HepG2 (cell line): Measurements from ENCODE around the gene DUSP16. TPM values are rescaled to one million over a fixed set of nuclear protein-coding genes. Genes with fewer than 3 reads are reported as not detected.
A peak's percentile ranks its signal among the peaks of the same experiment; 100 is the strongest.

ENCODE experiments used
- E2F2 ChIP-seq: sonication (generic); formaldehyde crosslinking; IDR thresholded peaks from 2 replicates; pipeline ENCODE4 v1.4.0; 2020; ENCODE audit warnings: missing genetic modification reagents, borderline replicate concordance
- FUBP1 ChIP-seq: sonication (generic); formaldehyde crosslinking; IDR thresholded peaks from 2 replicates; pipeline ENCODE4 v1.5.1; 2020; ENCODE audit warnings: missing genetic modification reagents, mild to moderate bottlenecking, borderline replicate concordance
- HNRNPL ChIP-seq: fragments of 200-400 bp; formaldehyde crosslinking; IDR thresholded peaks from 2 replicates; pipeline ENCODE4 v1.6.1; 2017; ENCODE audit warnings: mild to moderate bottlenecking, low read depth, low read length
- KMT2B ChIP-seq: IDR thresholded peaks from 2 replicates; pipeline ENCODE4 v1.6.1; 2016; ENCODE audit warnings: missing genetic modification reagents, missing compliant biosample characterization
- NFIB ChIP-seq: sonication (generic); formaldehyde crosslinking; IDR thresholded peaks from 2 replicates; pipeline ENCODE4 v1.9.0; 2021; ENCODE audit warnings: missing genetic modification reagents, mild to moderate bottlenecking, borderline replicate concordance
- RBFOX2 ChIP-seq: fragments of 200-400 bp; formaldehyde crosslinking; IDR thresholded peaks from 2 replicates; pipeline ENCODE4 v1.6.1; 2017; ENCODE audit warnings: low read depth, mild to moderate bottlenecking, low read length
- SAFB2 ChIP-seq: sonication (generic); formaldehyde crosslinking; IDR thresholded peaks from 2 replicates; pipeline ENCODE4 v1.5.1; 2020; ENCODE audit warnings: missing genetic modification reagents, low read depth, mild to moderate bottlenecking, borderline replicate concordance
- SNRNP70 ChIP-seq: fragments of 200-400 bp; formaldehyde crosslinking; IDR thresholded peaks from 2 replicates; pipeline ENCODE4 v1.6.1; 2017; ENCODE audit warnings: mild to moderate bottlenecking, low read depth, low read length, moderate library complexity
- TCF12 ChIP-seq, 2 experiments: fragments of 450-650 bp in 1 of 2; sonication (generic) in 1 of 2; formaldehyde crosslinking in 1 of 2; IDR thresholded peaks; 2 replicates each; pipeline versions ENCODE4 v1.6.1 to v1.8.0; 2017 to 2022; ENCODE audit warnings: antibody characterized with exemption in 1 of 2, mild to moderate bottlenecking in 1 of 2, missing genetic modification reagents in 1 of 2, moderate library complexity in 1 of 2
- TEAD3 ChIP-seq: optimal IDR thresholded peaks from 2 replicates; pipeline ENCODE3; 2016; ENCODE audit warnings: borderline replicate concordance
- TEF ChIP-seq: sonication (generic); formaldehyde crosslinking; IDR thresholded peaks from 2 replicates; pipeline ENCODE4 v1.5.0; 2020; ENCODE audit warnings: missing genetic modification reagents
- TFAP4 ChIP-seq: sonication (generic); IDR thresholded peaks from 2 replicates; pipeline ENCODE4 v1.6.1; 2016; ENCODE audit warnings: low read depth, borderline replicate concordance
- WIZ ChIP-seq: sonication (generic); formaldehyde crosslinking; IDR thresholded peaks from 2 replicates; pipeline ENCODE4 v1.5.1; 2020; ENCODE audit warnings: mild to moderate bottlenecking, missing genetic modification reagents
- ZBTB1 ChIP-seq: sonication (generic); formaldehyde crosslinking; IDR thresholded peaks from 2 replicates; pipeline ENCODE4 v1.4.0; 2020; ENCODE audit warnings: missing genetic modification reagents, borderline replicate concordance
- ZNF101 ChIP-seq: sonication (generic); formaldehyde crosslinking; IDR thresholded peaks from 2 replicates; pipeline ENCODE4 v1.4.0; 2020; ENCODE audit warnings: mild to moderate bottlenecking, low read depth, missing genetic modification reagents, borderline replicate concordance
- ZNF12 ChIP-seq: sonication (generic); formaldehyde crosslinking; IDR thresholded peaks from 2 replicates; pipeline ENCODE4 v1.5.0; 2020; ENCODE audit warnings: missing genetic modification reagents
- ZNF326 ChIP-seq: sonication (generic); formaldehyde crosslinking; IDR thresholded peaks from 2 replicates; pipeline ENCODE4 v1.4.0; 2020; ENCODE audit warnings: missing genetic modification reagents, borderline replicate concordance
- ZNF451 ChIP-seq: sonication (generic); formaldehyde crosslinking; IDR thresholded peaks from 2 replicates; pipeline ENCODE4 v1.5.0; 2020; ENCODE audit warnings: mild to moderate bottlenecking, missing genetic modification reagents
- ZNF580 ChIP-seq: IDR thresholded peaks from 2 replicates; pipeline ENCODE4 v1.6.1; 2016; ENCODE audit warnings: low read depth, borderline replicate concordance
- ZNF589 ChIP-seq: sonication (generic); formaldehyde crosslinking; conservative IDR thresholded peaks from 2 replicates; pipeline ENCODE4 v1.8.0; 2022; ENCODE audit warnings: mild to moderate bottlenecking, moderate library complexity, missing genetic modification reagents
- ZNF644 ChIP-seq: IDR thresholded peaks from 2 replicates; pipeline ENCODE4 v1.6.1; 2016; ENCODE audit warnings: low read depth
- ZNF768 ChIP-seq: sonication (generic); formaldehyde crosslinking; IDR thresholded peaks from 2 replicates; pipeline ENCODE4 v1.4.0; 2020; ENCODE audit warnings: missing genetic modification reagents
- polyA plus RNA-seq, 8 experiments: library from polyadenylated mRNA; depleted of rRNA in 3 of 8; stranded (reverse) in 7 of 8; unstranded in 1 of 8; fragments of >200 nt; fragmentation: Illumina TruSeq in 4 of 8; extraction: Trizol in 4 of 8; gene quantifications; 2 replicates each; pipeline versions ENCODE4 v1.2.1 to v1.2.3, GENCODE V29; 2011 to 2016; ENCODE audit warnings: low read depth in 4 of 8, missing spikeins in 1 of 8, mixed read lengths in 1 of 8; ENCODE audit not compliant: insufficient read depth in 1 of 8
- total RNA-seq, 5 experiments: library from RNA; depleted of rRNA; stranded (reverse); fragments of >200 nt; fragmentation: Illumina TruSeq; extraction: Trizol; gene quantifications; 2 replicates each; pipeline ENCODE4 v1.2.3, GENCODE V29; 2016; ENCODE audit warnings: low read depth in 1 of 5
- TF ChIP-seq, protein P1 (sequence below): sonication (generic); formaldehyde crosslinking; IDR thresholded peaks from 2 replicates; pipeline ENCODE4 v1.5.0; 2020; ENCODE audit warnings: mild to moderate bottlenecking, missing genetic modification reagents, moderate library complexity

Gene DUSP16
- total and polyA plus RNA-seq, 2 of the 13 experiments (the other 11 are each of a cell fraction or from before 2014, with no cell fraction given) = 45.7 to 46.6 TPM

DNA sequence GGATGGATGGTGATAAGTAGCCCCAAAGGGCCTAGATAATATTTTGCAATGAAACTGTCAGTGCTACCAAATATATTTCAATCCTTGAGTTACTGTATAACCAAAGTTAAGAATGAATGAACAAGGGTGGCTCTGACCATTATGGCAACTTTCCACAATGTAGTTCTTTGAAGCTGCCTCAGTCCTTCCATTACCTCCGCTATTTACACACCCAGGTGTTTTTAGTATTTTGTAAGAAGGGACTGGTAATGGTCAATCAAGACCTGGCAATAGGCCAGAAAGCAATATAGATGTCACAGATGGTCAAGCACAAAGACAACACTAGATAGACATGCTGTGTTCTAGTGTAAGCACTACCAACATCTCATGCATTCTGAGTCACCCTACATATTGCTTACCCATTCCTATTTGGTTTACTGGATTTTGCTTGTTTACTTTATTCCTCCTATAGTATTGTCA, 16.3 kb downstream of the DUSP16 start (continued):
- TF ChIP-seq TEF (CRISPR knock-in tag) = no peak
- TF ChIP-seq NFIB = no peak; the same call in 1 of the 2 replicates
- no peak for TF ChIP-seq WIZ (CRISPR knock-in tag)
- TF ChIP-seq RBFOX2 = peak; percentile 57; the same call in 1 of the 2 replicates
- TF ChIP-seq TEAD3 (CRISPR knock-in tag) = peak; percentile 84
- TF ChIP-seq KMT2B = 0 out of 2 replicates have a peak, but pooled peaks have one; percentile 23
- no peak for TF ChIP-seq FUBP1 (CRISPR knock-in tag)
- no peak for TF ChIP-seq HNRNPL
- no peak; the same call in 1 of the 2 replicates for TF ChIP-seq ZNF12
- 0 out of 2 replicates have a peak, but pooled peaks have one; percentile 54 for TF ChIP-seq ZNF589 (CRISPR knock-in tag)
- peak; percentile 58; the same call in 1 of the 2 replicates for TF ChIP-seq ZNF580 (CRISPR knock-in tag)
- TF ChIP-seq, protein P1, sequence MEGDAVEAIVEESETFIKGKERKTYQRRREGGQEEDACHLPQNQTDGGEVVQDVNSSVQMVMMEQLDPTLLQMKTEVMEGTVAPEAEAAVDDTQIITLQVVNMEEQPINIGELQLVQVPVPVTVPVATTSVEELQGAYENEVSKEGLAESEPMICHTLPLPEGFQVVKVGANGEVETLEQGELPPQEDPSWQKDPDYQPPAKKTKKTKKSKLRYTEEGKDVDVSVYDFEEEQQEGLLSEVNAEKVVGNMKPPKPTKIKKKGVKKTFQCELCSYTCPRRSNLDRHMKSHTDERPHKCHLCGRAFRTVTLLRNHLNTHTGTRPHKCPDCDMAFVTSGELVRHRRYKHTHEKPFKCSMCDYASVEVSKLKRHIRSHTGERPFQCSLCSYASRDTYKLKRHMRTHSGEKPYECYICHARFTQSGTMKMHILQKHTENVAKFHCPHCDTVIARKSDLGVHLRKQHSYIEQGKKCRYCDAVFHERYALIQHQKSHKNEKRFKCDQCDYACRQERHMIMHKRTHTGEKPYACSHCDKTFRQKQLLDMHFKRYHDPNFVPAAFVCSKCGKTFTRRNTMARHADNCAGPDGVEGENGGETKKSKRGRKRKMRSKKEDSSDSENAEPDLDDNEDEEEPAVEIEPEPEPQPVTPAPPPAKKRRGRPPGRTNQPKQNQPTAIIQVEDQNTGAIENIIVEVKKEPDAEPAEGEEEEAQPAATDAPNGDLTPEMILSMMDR (CRISPR knock-in tag) = no peak
- TF ChIP-seq ZBTB1 (CRISPR knock-in tag) = no peak
- no peak for TF ChIP-seq ZNF326
- no peak for TF ChIP-seq E2F2
- TF ChIP-seq ZNF768 (CRISPR knock-in tag) = no peak
- TF ChIP-seq TCF12 (IDR thresholded peaks at IDR 0.05) = no peak
- peak; percentile 80; the same call in 1 of the 2 replicates for TF ChIP-seq TCF12 (CRISPR knock-in tag; IDR thresholded peaks at IDR 0.05)
- no peak for TF ChIP-seq ZNF101 (CRISPR knock-in tag)
- peak; percentile 52 for TF ChIP-seq ZNF644 (CRISPR knock-in tag)
- TF ChIP-seq TFAP4 = peak; percentile 88; the same call in 1 of the 2 replicates
- TF ChIP-seq SNRNP70 = no peak
- no peak for TF ChIP-seq ZNF451 (CRISPR knock-in tag)
- no peak for TF ChIP-seq SAFB2 (CRISPR knock-in tag)
- TF ChIP-seq, all 625 proteins: peak for 208
